HFFc6 (cell line): ENCODE results near the gene ANO7. TPM values are rescaled to one million over a fixed set of nuclear protein-coding genes. Genes with fewer than 3 reads are reported as not detected.

Source experiments
- DNase-seq: peaks from one replicate; pipeline ENCODE4 v3.0.0-alpha.2; 2018
- H3K27ac Mint-ChIP-seq: 2 replicates; pipeline ENCODE4 v1.8.0; 2020; ENCODE audit warnings: mild to moderate bottlenecking, mixed read lengths
- H3K27me3 Mint-ChIP-seq: 2 replicates; pipeline ENCODE4 v1.8.0; 2021; ENCODE audit warnings: mild to moderate bottlenecking, moderate library complexity, mixed read lengths; ENCODE audit not compliant: insufficient read depth
- H3K36me3 Mint-ChIP-seq: 2 replicates; pipeline ENCODE4 v1.8.0; 2021; ENCODE audit warnings: low read depth, mixed read lengths
- H3K4me1 Mint-ChIP-seq: 2 replicates; pipeline ENCODE4 v1.8.0; 2020; ENCODE audit warnings: low read depth, mixed read lengths
- H3K4me3 Mint-ChIP-seq: 2 replicates; pipeline ENCODE4 v1.8.0; 2020; ENCODE audit warnings: mild to moderate bottlenecking, moderate library complexity, mixed read lengths
- H3K9me3 Mint-ChIP-seq: 2 replicates; pipeline ENCODE4 v1.8.0; 2020; ENCODE audit warnings: mild to moderate bottlenecking, mixed read lengths
- CTCF ChIP-seq: fragments of 200-600 bp; sonication (generic); IDR thresholded peaks from 2 replicates; pipeline ENCODE4 v1.5.0; 2021; ENCODE audit warnings: antibody characterized with exemption, mild to moderate bottlenecking
- total RNA-seq, 6 experiments: library from RNA; stranded (reverse); fragmentation: NEBNext Ultra II Directional; extraction: Animal tissue kit (Norgen Biotek cat#: 25700); gene quantifications; 2 replicates in 1 of 6; 3 replicates in 5 of 6; pipeline ENCODE4 v1.2.3, GENCODE V29; 2021

Gene ANO7
- total RNA-seq, 6 experiments from 2014 or later = 0.80 to 1.4 (median 1.2) TPM

- no peak overlapping the region for H3K27ac Mint-ChIP-seq
- H3K36me3 Mint-ChIP-seq = no peaks in the 10 kb centered on the region
- H3K4me3 Mint-ChIP-seq = no peak overlapping the region
Observed at GRCh38 chr2:241187101-241187917, 1.2 kb upstream of the ANO7 start.

GRCh38 chr2:241187918-241188234 is 601 bp upstream of the ANO7 start:
- Mint-ChIP-seq H3K9me3 (no peaks in the 10 kb centered on the region), H3K27me3 (peaks cover 7% of the 10 kb centered on the region), H3K4me3 (no peak overlapping the region), H3K36me3 (no peaks in the 10 kb centered on the region), H3K27ac (no peak overlapping the region), H3K4me1 (no peaks in the 10 kb centered on the region)
- TF ChIP-seq CTCF = no peak
- no peak for DNase-seq

More at GRCh38 chr2:241187101-241187917, 1.2 kb upstream of the ANO7 start:
- TF ChIP-seq CTCF = no peak
- H3K9me3 Mint-ChIP-seq = no peaks in the 10 kb centered on the region
- H3K27me3 Mint-ChIP-seq = peaks cover 7% of the 10 kb centered on the region
- no peak for DNase-seq
- no peaks in the 10 kb centered on the region for H3K4me1 Mint-ChIP-seq

- no peaks in the 10 kb centered on the region for H3K36me3 Mint-ChIP-seq
- no peak for DNase-seq
- peaks cover 7% of the 10 kb centered on the region for H3K27me3 Mint-ChIP-seq
- no peak overlapping the region for H3K4me3 Mint-ChIP-seq
- no peak overlapping the region for H3K27ac Mint-ChIP-seq
- no peaks in the 10 kb centered on the region for H3K9me3 Mint-ChIP-seq
- no peaks in the 10 kb centered on the region for H3K4me1 Mint-ChIP-seq
- TF ChIP-seq CTCF = no peak
Observed at GRCh38 chr2:241189093-241189855, 797 bp downstream of the ANO7 start.

- Mint-ChIP-seq H3K4me3 (no peak overlapping the region), H3K27ac (no peak overlapping the region), H3K4me1 (no peaks in the 10 kb centered on the region), H3K36me3 (no peaks in the 10 kb centered on the region), H3K9me3 (no peaks in the 10 kb centered on the region), H3K27me3 (peaks cover 7% of the 10 kb centered on the region)
- no peak for TF ChIP-seq CTCF
- no peak for DNase-seq
Observed at GRCh38 chr2:241189856-241190201, 1.4 kb downstream of the ANO7 start.

- H3K4me1 Mint-ChIP-seq = no peaks in the 10 kb centered on the region
- H3K36me3 Mint-ChIP-seq = no peaks in the 10 kb centered on the region
- H3K27me3 Mint-ChIP-seq = peaks cover 7% of the 10 kb centered on the region
- TF ChIP-seq CTCF = no peak
- no peak overlapping the region for H3K27ac Mint-ChIP-seq
- no peaks in the 10 kb centered on the region for H3K9me3 Mint-ChIP-seq
- H3K4me3 Mint-ChIP-seq = no peak overlapping the region
- DNase-seq = no peak
Observed at GRCh38 chr2:241190291-241190981, 2.0 kb downstream of the ANO7 start.
